ENCODE measurements around the gene DNTT.

- no peak for TF ChIP-seq CTCF (IDR thresholded peaks at IDR 0.05)
- no peak for TF ChIP-seq POLR2A (IDR thresholded peaks at IDR 0.05)
These were observed 35.1 kb downstream of the DNTT start for GRCh38 chr10:96339383-96339782.

All from Peyer's patch (tissue), 4 donors.